Measurements from ENCODE around the gene CBFA2T2.
A peak's percentile ranks its signal among the peaks of the same experiment; 100 is the strongest.

Gene CBFA2T2

DNA sequence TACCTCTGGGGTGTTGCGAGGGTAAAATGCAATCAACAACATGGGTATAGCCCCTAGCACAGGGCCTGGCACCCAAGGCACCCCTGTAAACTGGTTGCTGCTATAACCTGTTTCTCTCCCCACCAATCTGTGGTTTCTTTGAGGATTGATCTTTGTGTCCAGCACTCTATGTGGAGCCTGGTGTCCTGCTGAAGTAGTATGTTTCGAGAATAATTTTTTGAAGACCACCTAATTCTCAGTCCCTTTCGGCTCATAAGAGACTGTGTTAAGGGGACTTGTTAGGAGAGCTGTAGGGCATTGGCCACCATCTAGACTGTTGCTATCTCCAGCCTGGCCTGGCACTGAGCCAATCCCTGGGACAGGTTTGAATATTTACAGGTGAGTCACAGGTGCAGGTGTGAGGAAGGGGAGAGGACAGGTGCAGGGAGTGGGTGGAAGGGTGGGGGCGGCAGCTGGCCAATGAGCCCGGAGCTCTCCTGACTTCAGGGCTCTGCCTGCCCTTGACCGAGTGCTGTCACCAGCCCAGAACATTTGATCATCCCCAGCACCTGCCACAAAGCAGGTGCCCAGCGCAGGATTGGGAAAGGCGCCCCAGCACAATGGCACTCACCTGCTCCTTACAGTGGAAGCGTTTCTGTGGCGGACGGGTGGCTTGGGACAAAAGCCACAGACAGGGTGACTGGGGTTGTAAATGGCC lies 164.2 kb downstream of the CBFA2T2 start:
- H3K27ac ChIP-seq, result peak overlapping the region; percentile 99
- TF ChIP-seq, protein P1, sequence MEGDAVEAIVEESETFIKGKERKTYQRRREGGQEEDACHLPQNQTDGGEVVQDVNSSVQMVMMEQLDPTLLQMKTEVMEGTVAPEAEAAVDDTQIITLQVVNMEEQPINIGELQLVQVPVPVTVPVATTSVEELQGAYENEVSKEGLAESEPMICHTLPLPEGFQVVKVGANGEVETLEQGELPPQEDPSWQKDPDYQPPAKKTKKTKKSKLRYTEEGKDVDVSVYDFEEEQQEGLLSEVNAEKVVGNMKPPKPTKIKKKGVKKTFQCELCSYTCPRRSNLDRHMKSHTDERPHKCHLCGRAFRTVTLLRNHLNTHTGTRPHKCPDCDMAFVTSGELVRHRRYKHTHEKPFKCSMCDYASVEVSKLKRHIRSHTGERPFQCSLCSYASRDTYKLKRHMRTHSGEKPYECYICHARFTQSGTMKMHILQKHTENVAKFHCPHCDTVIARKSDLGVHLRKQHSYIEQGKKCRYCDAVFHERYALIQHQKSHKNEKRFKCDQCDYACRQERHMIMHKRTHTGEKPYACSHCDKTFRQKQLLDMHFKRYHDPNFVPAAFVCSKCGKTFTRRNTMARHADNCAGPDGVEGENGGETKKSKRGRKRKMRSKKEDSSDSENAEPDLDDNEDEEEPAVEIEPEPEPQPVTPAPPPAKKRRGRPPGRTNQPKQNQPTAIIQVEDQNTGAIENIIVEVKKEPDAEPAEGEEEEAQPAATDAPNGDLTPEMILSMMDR (conservative IDR thresholded peaks at IDR 0.05), result no peak

DNA sequence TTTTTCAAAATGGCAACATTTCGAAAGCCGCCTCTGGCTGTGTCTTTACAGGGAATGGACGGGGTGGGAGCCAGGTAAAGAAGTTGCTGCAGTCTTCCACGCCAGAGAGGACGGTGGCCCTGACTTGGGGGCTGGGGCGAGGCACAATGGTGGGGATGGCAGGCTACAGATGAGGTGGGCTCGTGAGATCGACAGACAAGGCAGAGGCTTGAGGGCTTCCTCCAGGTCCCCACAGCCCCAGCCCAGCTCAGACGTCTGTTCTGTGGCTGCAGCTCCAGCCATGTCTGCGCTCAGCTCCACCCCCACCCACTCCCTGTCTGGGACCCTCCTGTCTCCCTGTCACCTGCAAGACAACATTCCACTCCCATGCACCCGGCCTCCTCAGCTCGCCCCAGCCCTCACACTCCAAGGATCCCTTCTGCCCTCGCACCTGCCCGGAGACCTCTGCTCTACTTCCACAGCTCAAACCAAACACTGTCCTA lies 164.8 kb downstream of the CBFA2T2 start:
- TF ChIP-seq, protein P1 (conservative IDR thresholded peaks at IDR 0.05), result no peak
- H3K27ac ChIP-seq, result peak overlapping the region; percentile 99

DNA sequence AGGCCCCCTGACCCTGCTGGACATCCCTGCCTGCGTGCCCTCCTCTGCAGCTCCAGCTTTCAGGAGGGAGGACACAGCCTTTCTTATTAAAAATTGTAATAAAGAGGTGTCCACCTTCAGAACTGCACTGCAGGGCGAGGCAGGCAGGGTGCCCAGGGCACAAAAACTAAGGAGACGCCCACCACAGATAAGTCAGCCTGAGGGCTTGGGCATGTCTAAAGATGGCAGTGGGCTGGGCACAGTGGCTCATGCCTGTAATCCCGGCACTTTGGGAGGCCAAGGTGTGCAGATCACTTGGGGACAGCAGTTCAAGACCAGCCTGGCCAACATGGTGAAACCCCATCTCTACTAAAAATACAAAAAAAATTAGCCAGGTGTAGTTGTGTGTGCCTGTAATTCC lies 165.3 kb downstream of the CBFA2T2 start:
- TF ChIP-seq, protein P1 (conservative IDR thresholded peaks at IDR 0.05), result no peak

DNA sequence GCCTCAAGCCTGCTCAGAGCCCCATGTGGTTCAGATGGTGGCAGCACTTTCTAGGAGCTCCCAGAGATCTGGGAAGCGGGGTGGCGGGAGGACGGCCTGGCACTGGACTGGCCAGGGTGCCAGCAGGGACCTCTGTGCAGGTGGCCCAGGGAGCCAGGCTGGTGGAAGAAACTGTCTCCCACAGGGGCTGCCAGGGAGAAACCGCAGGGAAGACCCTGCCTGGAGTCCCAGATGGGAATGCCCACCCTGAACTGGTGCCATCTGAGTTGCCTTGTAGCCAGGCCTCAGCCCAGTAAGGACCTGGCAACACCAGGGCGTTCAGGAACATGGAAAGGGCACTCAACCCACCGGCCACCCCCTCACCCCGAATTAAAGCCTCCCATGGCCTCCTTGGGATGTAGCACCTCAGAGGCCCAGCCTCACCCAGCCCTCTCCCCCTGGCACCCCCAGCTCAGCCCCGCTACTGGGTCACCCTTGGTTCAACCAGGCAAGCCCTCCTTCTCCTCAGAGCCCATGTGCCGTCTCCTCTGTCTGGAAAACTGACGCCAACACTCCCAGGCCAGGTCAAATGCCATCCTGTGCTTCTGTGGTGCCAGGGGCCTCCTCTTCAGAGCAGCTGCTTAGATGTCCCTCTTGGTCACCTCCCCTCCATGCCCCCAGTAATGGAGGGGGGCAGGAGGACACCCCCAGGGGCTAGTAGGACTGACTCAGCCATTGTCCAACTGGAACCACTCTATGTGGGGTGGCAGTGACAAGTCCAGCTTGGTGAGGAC lies 166.3 kb downstream of the CBFA2T2 start:
- peak overlapping the region; percentile 99 for H3K27ac ChIP-seq
- TF ChIP-seq, protein P1 (conservative IDR thresholded peaks at IDR 0.05), result no peak

More for the DNA sequence above, 165.3 kb downstream of the CBFA2T2 start:
- peak overlapping the region; percentile 99 for H3K27ac ChIP-seq

DNA sequence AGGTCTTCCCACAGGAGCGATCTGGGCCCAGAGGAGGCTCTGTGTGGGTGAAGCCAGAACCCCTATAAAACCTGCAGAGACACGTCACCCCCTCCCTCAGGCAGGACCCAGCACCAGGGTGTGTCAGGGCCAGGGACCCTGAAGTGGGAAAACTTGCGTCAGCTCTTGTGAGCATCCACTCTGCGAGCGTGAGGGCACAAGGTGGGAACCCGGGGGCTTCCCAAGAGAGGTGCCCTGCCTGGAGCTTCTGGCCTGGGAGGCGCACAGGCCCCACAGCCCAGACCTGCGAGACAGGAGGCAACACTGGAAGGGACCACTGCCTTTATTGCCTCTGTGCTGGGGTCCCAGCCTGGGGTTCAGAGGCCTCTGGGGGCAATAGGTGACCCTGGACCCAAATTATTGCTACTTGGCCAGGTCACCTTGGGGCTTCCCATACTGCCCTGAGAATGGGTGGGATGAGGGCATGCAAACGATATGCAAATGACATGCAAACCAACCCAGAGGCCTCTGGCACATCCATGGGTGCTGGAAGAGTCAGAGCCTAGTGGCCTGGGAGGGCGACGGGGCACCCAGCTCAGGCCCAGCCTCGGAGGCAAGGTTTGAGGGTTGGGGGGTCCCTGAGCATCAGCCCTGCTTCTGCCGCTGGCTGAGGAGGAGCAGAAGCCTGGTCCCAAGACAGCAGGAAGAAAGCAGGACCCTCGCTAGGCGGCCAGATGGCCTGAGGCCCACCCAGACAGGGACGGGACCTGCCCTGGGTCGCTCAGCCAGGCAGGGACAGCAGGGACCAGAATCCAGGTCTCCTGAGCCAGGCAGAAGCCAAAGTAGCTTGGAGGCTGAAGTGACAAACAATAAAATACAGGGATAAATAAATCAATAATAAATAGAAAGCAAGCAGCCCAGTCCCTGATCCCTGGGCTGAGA lies 167.1 kb downstream of the CBFA2T2 start:
- peak overlapping the region; percentile 99 for H3K27ac ChIP-seq
- TF ChIP-seq, protein P1 (conservative IDR thresholded peaks at IDR 0.05), result no peak

DNA sequence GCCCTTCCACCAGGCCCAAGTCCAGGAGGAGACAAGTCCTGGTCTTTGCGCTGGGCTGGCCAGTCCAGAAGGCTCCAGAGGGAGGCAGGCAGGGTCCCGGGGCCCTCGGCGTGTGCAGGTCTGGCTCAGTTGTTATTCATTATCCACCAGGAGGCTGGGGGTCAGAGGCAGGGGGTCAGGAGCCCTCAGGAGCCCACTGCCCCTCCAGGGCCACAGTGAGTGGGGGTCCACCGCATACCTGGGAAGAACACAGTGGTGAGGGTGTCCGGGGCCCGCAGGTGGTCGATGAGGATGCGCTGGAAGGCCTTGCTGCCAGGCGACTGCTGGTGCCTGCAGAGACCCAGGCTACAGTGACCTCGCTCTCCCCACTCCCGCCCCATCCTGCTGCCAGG lies 167.8 kb downstream of the CBFA2T2 start:
- TF ChIP-seq, protein P1 (conservative IDR thresholded peaks at IDR 0.05), result no peak
- 0 out of 2 replicates have a peak overlapping the region, but pooled peaks have one; percentile 3 for H3K27ac ChIP-seq

Measured in VCaP (cell line).